Measurements from ENCODE around the gene REEP5.
A peak's percentile ranks its signal among the peaks of the same experiment; 100 is the strongest.
"Not testable (repeated sequence)": the region's sequence is repeated elsewhere in the genome, so short reads cannot be mapped to it uniquely, and the experiment has no call there.

The REEP5 gene

DNA sequence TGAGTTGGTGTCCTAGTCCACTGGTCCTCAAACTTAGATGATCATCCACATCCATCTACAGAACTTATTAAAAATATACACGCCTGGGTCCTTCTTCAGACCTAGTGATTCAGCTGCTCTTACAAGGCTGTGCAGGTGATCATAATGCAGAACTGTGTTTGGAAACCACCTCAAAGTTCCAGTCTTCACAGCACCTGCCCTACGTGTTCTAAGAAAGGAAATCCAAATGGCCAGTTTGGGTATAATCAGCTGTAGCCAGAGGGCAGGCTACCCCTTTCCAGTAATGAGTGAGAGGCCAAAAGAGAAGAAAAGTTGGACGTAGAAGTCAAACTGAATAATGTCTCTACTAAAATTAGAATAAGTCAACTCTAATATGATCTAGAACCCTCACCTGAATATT lies 15.4 kb downstream of the REEP5 start:
- peaks cover 32% of the 10 kb centered on the region for H3K36me3 Mint-ChIP-seq (ENCODE audit: low read depth)
- no peaks in the 10 kb centered on the region for H3K9me3 Mint-ChIP-seq
- no peak overlapping the region for H3K4me3 Mint-ChIP-seq
- DNase-seq: no peak
- no peaks in the 10 kb centered on the region for H3K4me1 Mint-ChIP-seq
- H3K27me3 Mint-ChIP-seq (ENCODE audit: low read depth, poor library complexity): no peaks in the 10 kb centered on the region
- TF ChIP-seq, protein P1, sequence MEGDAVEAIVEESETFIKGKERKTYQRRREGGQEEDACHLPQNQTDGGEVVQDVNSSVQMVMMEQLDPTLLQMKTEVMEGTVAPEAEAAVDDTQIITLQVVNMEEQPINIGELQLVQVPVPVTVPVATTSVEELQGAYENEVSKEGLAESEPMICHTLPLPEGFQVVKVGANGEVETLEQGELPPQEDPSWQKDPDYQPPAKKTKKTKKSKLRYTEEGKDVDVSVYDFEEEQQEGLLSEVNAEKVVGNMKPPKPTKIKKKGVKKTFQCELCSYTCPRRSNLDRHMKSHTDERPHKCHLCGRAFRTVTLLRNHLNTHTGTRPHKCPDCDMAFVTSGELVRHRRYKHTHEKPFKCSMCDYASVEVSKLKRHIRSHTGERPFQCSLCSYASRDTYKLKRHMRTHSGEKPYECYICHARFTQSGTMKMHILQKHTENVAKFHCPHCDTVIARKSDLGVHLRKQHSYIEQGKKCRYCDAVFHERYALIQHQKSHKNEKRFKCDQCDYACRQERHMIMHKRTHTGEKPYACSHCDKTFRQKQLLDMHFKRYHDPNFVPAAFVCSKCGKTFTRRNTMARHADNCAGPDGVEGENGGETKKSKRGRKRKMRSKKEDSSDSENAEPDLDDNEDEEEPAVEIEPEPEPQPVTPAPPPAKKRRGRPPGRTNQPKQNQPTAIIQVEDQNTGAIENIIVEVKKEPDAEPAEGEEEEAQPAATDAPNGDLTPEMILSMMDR (IDR thresholded peaks at IDR 0.05): no peak
- H3K27ac Mint-ChIP-seq: peak overlapping the region; percentile 67

DNA sequence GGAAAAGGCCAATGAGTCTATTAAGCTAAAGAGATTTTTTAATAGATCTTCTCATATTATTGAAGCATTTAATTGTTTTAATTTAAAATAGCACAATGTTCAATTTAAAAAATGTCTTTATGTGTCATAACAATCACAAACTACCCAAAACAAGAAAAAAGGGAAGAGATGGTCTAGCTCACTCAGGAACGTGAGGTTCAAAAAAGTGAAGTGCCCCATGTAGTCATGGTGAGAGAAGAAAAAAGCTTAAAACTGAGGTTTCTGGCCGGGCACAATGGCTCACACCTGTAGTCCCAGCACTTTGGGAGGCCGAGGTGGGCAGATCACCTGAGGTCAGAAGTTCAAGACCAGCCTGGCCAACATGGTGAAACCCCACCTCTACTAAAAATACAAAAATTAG lies 17.0 kb downstream of the REEP5 start:
- H3K9me3 Mint-ChIP-seq; H3K4me1 Mint-ChIP-seq; H3K4me3 Mint-ChIP-seq; DNase-seq; H3K27me3 Mint-ChIP-seq (ENCODE audit: low read depth, poor library complexity); H3K27ac Mint-ChIP-seq: not testable (repeated sequence)
- H3K36me3 Mint-ChIP-seq (ENCODE audit: low read depth): peaks cover 39% of the 10 kb centered on the region

DNA sequence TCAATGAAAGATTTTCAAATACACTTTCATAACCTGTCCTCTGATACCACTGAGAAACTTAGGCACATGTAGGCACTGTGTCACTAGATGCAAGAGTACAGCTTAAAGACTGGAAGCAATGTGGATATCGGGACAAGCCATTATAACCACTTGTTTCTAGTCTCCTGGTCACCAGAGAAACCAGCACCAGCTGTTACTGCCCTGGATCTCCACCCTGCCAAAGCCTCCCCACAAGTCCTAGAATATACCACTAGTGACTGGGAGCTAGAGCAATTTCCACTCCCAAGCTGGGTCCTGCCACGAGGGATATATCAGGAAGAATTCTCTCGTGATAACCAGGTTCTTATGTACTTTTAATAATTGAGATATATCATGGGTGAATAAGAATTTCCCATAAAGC lies 19.5 kb downstream of the REEP5 start:
- Mint-ChIP-seq H3K4me3 (no peak overlapping the region), H3K4me1 (no peaks in the 10 kb centered on the region), H3K27ac (no peak overlapping the region), H3K27me3 (ENCODE audit: low read depth, poor library complexity) (no peaks in the 10 kb centered on the region), H3K9me3 (no peaks in the 10 kb centered on the region), H3K36me3 (ENCODE audit: low read depth) (peaks cover 39% of the 10 kb centered on the region)
- TF ChIP-seq, protein P1 (IDR thresholded peaks at IDR 0.05): no peak
- no peak for DNase-seq

DNA sequence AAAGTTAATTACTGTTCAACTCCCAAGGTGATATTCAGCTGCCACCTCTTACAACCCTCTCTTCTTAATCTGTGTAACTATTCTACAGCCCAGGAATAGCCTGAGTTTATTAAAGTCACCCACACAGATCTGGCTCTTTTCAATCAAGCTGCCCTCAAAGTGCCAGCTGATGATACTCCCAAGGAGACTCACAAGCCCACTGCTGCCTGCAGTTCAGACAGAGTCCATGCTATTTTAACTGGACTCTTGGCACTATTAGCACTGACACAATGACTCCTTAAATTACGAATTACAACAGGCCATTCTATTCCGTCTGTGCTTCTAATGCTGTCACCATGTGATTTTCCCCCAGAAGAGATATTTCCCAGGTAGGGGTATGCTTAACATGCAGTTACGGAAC lies 26.3 kb downstream of the REEP5 start:
- no peak for DNase-seq
- H3K27ac Mint-ChIP-seq: no peak overlapping the region
- H3K27me3 Mint-ChIP-seq (ENCODE audit: low read depth, poor library complexity): peaks cover 2% of the 10 kb centered on the region
- H3K9me3 Mint-ChIP-seq: no peaks in the 10 kb centered on the region
- H3K4me3 Mint-ChIP-seq: no peak overlapping the region
- no peaks in the 10 kb centered on the region for H3K4me1 Mint-ChIP-seq
- TF ChIP-seq, protein P1 (IDR thresholded peaks at IDR 0.05): no peak
- peaks cover 67% of the 10 kb centered on the region for H3K36me3 Mint-ChIP-seq (ENCODE audit: low read depth)

DNA sequence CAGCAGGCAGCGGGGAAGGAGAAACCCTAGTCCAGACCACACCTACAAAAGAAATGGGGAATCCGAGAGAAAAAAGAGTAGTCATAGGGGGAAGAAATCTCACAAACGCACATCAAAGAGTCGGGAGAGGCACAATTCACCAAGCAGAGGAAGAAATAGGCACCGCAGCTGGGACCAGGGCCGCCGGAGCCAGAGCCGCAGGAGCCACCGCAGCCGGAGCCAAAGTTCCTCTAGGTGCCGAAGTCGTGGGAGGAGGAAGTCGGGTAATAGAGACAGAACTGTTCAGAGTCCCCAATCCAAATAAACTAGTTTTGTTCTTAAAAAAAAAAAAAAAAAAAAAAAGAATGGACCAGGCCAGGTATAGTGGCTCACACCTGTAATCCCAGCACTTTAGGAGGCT lies 29.3 kb downstream of the REEP5 start:
- Mint-ChIP-seq H3K4me3 (no peak overlapping the region), H3K27me3 (ENCODE audit: low read depth, poor library complexity) (peaks cover 2% of the 10 kb centered on the region), H3K36me3 (ENCODE audit: low read depth) (peaks cover 52% of the 10 kb centered on the region), H3K4me1 (no peaks in the 10 kb centered on the region), H3K9me3 (no peaks in the 10 kb centered on the region), H3K27ac (peak overlapping the region; percentile 81)
- TF ChIP-seq, protein P1 (IDR thresholded peaks at IDR 0.05): no peak
- no peak for DNase-seq

DNA sequence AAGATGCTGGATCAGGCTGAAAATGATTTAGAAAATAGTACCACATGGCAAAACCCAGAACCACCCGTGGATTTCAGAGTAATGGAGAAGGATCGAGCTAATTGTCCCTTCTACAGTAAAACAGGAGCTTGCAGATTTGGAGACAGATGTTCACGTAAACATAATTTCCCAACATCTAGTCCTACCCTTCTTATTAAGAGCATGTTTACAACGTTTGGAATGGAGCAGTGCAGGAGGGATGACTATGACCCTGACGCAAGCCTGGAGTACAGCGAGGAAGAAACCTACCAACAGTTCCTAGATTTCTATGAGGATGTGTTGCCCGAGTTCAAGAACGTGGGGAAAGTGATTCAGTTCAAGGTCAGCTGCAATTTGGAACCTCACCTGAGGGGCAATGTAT lies 30.0 kb downstream of the REEP5 start:
- not testable (repeated sequence) for H3K27me3 Mint-ChIP-seq (ENCODE audit: low read depth, poor library complexity); H3K9me3 Mint-ChIP-seq; H3K4me1 Mint-ChIP-seq; DNase-seq; H3K4me3 Mint-ChIP-seq
- Mint-ChIP-seq H3K36me3 (ENCODE audit: low read depth) (peaks cover 45% of the 10 kb centered on the region), H3K27ac (peak overlapping the region; percentile 81)

DNA sequence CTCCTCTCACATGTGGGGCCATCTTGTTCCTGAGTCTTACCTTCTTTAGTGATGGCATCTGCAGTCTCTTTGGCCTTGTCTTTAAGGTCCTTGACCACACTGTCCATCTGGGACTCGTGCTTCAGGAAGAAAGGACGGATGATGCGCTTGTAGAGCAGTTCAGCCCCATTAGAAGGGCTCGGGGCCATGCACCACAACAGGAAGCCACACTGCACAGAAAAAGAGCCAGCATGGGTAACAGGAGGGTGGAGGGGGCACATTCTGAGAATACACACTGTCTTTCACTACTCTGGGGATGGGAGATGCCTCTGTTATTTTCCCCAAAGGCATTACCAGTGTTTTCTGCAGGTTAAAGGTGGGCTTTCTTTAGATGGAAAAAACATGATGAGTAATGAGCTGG lies 35.1 kb downstream of the REEP5 start:
- no peak for DNase-seq
- Mint-ChIP-seq H3K27ac (no peak overlapping the region), H3K4me1 (no peaks in the 10 kb centered on the region), H3K9me3 (no peaks in the 10 kb centered on the region), H3K36me3 (ENCODE audit: low read depth) (peaks cover 26% of the 10 kb centered on the region), H3K4me3 (no peak overlapping the region), H3K27me3 (ENCODE audit: low read depth, poor library complexity) (no peaks in the 10 kb centered on the region)
- TF ChIP-seq, protein P1 (IDR thresholded peaks at IDR 0.05): no peak
